ENCODE measurements around the gene NPIPB8.
"Not testable (repeated sequence)": the region's sequence is repeated elsewhere in the genome, so short reads cannot be mapped to it uniquely, and the experiment has no call there.

The NPIPB8 gene

DNA sequence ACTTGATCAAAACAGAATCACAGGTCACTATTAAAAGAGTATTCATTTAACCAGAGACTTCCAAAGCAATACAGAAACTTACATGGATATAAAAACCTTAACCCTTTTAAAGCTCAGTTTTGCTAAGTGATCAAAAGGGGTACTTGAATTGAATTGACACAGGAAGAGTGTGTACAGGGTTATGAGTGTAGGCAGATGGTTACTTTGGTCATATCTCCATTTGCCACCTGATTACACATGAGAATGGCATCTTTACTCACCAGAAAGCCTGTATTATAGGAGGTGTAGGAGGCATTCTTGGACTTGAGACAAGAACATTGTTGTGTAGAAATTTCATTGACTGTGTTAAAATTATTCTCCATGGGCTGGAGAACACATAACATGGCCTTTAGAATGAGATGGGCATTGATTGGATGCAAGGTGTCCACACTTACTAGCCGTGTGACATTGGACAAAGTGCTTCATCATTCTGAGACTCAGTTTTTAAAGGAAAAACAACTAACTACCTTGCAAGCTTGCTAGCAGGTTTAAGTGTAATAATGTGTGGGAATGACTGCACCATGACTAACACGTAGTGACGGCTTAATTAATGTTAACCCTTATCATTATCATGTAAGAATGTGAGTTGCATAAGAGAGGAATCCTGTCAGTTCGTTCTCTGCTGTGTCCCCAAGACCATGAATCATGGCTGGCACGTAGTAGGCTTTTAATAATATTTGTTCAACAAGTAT is 1.6 kb upstream of the NPIPB8 start:
- not testable (repeated sequence) for DNase-seq (ENCODE audit: low read depth)

DNA sequence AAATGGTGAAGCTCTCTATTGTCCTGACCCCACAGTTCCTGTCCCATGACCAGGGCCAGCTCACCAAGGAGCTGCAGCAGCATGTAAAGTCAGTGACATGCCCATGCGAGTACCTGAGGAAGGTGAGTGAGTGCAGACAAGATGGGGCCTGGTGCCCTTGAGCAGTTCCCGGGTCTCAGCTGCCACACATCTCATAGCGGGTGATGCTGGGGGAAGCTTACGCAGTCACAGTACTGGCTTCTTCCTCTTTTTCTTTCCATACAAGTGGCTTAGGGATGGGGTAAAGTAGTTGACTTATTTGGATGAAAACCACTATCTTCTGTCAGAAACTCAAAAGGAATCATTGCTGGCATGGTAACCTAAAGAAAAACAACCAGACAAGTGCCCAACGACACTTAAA is 494 bp downstream of the NPIPB8 start:
- not testable (repeated sequence) for DNase-seq (ENCODE audit: low read depth)

DNA sequence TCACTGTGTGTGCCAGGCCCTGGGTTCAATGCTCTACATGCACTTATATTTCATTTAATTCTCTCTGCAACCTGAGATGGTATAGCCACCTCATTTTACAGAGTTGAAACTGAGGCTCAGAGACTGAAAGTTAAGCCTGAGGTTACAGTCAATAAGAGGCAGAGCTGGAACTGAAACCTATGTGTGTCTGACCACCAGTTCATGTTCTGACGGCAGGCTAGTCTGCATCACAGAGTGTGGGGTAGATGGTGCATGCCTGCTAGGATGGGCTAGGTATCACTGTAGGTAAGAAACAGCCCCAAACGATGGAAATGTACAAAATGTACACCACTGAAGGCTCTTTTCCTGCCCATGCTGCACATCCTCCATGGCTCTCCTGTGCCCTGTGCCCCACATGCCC is 2.1 kb downstream of the NPIPB8 start:
- DNase-seq (ENCODE audit: low read depth) = not testable (repeated sequence)

DNA sequence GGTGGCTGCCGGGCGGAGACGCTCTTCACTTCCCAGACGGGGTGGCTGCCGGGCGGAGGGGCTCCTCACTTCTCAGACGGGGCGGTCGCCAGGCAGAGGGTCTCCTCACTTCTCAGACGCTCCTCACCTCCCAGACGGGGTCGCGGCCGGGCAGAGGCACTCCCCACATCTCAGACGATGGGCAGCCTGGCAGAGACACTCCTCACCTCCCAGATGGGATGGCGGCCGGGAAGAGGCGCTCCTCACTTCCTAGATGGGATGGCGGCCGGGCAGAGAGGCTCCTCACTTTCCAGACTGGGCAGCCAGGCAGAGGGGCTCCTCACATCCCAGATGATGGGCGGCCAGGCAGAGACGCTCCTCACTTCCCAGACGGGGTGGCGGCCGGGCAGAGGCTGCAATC is 28.4 kb downstream of the NPIPB8 start:
- not testable (repeated sequence) for DNase-seq (ENCODE audit: low read depth)

DNA sequence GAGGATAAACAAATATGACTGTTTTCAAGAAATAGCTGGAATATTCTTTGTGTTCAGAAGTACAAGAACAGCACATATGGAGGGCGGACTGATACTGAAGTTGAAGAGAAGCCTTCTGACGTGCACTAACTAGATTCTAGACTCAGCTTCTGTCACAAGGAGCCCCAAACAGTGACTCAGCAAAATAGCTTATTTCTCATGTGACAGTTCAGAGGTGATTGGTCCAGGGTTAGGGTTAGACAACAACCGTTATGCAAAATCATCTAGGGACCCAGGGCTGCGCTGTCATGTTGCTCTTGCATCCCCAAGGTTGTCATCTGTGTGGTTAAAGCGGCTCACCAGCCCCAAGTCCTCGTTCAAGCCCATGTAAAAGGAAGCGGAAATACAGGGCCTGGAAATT is 29.6 kb downstream of the NPIPB8 start:
- DNase-seq (ENCODE audit: low read depth) = not testable (repeated sequence)

DNA sequence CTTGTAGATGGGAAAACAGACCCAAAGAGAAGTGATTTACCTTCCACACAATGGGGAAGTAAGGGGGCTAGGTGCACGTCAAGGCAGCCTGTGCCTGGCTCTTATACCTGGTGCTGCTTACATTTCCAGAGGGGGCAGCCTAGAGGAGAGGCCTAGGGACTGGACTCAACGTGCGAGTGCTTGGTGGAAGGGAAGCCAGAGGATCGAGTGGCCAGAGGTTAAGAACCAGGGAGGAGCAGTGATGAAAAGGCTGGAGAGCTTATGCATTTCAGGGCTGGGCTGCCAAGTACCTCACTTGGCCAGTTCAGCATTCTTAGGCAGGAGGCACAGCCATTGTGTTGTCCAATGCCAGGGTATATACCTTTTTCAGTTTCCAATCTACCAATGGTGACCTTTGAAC is 30.3 kb downstream of the NPIPB8 start:
- not testable (repeated sequence) for DNase-seq (ENCODE audit: low read depth)

DNA sequence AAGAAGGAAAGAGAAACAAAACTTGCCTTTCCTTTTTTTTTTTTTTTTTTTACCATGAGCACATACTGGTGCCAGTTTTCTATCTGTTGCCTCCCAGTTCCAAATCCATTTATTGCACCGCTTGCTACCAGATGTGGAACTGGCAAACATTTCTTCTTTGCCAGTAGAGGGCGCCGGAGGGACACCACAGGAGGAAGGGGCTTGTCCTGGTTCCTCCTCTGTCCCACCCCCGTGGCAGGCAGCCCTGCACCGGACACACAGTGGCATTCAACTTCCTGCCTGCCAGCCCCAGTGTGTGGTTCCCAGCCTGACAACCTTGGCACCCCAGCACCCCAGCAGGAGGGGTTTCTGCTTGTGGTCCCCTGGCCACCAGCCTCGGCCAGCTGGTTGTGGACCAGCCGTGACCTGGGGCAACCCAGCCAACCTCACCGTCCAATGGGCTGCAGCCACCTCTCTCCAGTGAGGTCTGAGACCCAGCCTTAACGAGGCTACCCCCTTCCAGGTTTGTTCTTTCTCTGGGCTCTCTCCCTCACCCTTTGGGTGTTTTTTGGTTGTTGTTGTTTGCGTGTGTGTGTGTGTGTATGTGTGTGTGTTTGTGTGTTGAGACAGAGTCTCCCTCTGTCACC is 50.6 kb downstream of the NPIPB8 start:
- DNase-seq (ENCODE audit: low read depth) = not testable (repeated sequence)

DNA sequence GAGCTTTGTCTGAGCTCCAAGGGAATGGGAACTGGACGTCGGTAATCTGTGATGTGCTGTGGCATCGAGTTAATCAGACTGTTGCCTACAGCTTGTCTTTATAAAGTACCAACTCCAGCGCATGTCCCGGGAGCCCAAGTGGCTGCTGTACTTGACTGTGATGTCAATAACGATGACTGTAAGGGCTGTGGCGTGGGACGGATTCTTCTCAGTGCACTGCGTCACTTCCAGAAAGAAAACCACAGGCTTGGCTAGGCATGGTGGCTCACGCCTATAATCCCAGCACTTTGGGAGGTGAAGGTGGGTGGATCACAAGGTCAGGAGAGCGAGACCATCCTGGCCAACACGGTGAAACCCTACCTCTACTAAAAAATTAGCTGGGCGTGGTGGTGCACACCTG is 51.6 kb downstream of the NPIPB8 start:
- DNase-seq (ENCODE audit: low read depth) = not testable (repeated sequence)

DNA sequence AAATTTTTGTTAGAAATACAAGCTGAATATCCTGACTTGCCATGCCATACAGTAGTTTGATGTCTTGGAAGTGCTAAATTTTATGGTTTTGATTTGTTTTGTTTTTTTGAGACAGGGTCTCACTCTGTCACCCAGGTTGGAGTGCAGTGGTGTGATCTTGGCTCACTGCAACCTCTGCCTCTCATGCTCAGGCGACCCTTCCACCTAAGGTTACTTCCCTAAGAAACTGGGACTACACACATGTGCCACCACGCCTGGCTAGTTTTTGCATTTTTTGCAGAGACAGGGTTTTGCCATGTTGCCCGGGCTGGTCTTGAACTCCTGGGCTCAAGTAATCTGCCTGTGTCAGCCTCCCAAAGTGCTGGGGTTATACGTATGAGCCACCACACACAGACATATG is 53.9 kb downstream of the NPIPB8 start:
- DNase-seq (ENCODE audit: low read depth) = not testable (repeated sequence)

DNA sequence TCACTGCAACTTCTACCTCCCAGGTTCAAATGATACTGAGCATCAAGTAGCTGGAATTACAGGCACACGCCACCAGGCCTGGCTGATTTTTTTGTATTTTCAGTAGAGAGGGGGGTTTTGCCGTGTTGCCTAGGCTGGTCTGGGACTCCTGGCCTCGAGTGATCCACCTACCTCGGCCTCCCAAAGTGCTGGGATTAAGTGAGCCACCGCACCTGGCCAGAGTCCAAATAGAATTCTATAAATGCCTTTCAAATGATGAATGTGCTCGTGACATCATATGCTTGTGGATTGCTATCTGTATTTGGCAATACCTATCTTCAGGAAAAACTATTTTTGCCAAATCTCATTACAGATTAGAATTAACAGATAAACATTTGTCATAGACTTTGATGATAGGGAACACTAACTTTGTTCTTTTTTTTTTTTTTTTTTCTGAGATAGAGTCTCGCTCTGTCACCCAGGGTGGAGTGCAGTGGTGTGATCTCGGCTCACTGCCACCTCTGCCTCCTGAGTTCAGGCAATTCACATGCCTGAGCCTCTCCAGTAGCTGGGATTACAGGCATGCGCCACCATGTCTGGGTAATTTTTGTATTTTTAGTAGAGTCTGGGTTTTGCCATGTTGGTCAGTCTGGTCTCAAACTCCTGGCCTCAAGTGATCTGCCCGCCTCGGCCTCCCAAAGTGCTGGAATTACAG is 55.5 kb downstream of the NPIPB8 start:
- DNase-seq (ENCODE audit: low read depth) = not testable (repeated sequence)

DNA sequence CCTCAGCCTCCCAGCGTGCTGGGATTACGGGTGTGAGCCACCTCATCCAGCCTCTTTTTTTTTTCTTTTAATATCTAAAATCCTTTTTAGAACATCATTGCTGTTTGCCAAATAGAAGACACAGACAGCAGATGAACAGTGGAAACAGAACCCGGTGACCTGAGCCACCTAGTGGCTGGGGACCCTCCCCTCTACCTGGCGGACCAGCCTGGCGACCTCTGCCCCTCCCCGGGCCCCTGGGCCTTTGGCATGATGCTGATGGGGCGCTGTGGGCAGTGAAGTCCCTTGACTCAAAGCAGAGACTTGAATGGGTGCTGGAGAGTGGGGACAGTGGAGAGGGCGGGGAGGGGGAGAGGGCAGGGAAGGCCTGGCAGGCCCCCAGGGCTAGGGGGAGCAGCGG is 61.9 kb downstream of the NPIPB8 start:
- DNase-seq (ENCODE audit: low read depth) = not testable (repeated sequence)

DNA sequence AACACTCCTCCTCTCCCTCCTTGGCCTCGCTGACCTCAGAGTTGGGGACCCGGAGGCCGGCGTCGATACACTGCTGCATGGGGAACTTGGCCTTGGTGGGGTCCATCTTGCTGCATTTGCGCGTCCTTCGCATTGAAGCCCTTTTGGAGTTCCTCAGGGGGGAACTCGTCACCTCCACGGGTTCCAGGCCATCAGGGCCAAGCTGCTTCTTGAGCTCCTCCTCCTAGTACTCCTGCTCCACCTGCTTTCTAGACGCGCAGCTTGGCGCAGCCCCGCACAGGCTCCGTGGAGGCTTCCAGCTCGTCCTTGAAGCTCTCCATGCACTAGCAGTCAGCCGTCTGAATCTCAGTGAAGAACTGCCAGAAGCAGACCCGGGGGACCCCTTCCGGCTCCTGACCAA is 62.5 kb downstream of the NPIPB8 start:
- not testable (repeated sequence) for DNase-seq (ENCODE audit: low read depth)

DNA sequence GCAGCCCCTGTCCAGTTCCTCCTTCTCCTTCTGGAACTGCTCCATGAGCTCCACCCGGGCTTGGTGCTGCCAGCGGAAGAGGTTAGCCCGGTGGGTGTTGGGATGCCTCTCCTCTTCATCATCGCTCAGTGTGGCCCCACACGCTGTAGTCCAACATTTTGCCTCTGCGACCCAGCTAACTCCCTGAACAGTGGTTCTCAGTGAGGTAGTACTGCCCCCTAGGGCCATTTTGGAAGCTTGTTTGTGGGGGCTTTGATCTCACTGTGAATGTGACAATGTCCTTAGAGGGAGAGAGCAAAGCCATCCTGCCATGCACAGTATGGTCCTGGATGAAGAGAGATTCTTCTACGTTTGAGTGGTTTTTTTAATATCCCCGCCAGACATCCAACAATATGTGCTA is 63.5 kb downstream of the NPIPB8 start:
- DNase-seq (ENCODE audit: low read depth) = not testable (repeated sequence)

DNA sequence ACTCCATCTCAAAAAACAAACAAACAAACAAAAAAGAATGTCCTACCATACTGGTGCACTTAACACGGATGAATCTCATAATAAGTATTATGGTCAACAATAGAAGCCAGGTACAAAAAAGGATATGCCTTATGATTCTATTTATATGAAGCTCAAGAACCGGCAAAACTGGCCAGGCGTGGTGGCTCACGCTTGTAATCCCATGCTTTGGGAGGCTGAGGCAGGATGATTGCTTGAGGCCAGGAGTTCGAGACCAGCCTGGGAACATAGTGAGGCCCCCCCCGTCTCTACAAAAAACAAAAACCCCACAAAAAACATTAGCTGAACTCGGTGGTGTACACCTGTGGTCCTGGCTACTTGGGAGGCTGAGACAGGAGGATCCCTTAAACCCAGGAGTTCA is 66.4 kb downstream of the NPIPB8 start:
- DNase-seq (ENCODE audit: low read depth) = not testable (repeated sequence)
